BLaER1 treated with 17β-estradiol and CSF1 and Interleukin-3, amounts not matched to agents 10 nM and 100 nM (cell line): ENCODE data around the gene MAN1C1.

ENCODE experiments used
- H3K27ac ChIP-seq, 11 experiments: shearing (Covaris generic); formaldehyde crosslinking; 2 replicates each; pipeline ENCODE4 v1.8.1; 2022
- H3K27me3 ChIP-seq, 11 experiments: shearing (Covaris generic); formaldehyde crosslinking; 2 replicates each; pipeline ENCODE4 v1.8.1; 2022
- H3K36me3 ChIP-seq, 11 experiments: shearing (Covaris generic); formaldehyde crosslinking; 2 replicates each; pipeline ENCODE4 v1.8.1; 2022
- H3K4me1 ChIP-seq, 10 experiments: shearing (Covaris generic); formaldehyde crosslinking; 2 replicates each; pipeline ENCODE4 v1.8.1; 2022
- H3K4me2 ChIP-seq, 11 experiments: shearing (Covaris generic); formaldehyde crosslinking; 2 replicates each; pipeline ENCODE4 v1.8.1; 2022
- H3K4me3 ChIP-seq, 10 experiments: shearing (Covaris generic); formaldehyde crosslinking; 2 replicates each; pipeline ENCODE4 v1.8.1; 2022
- H3K9ac ChIP-seq, 11 experiments: shearing (Covaris generic); formaldehyde crosslinking; 2 replicates each; pipeline ENCODE4 v1.8.1; 2022
- H3K9me3 ChIP-seq, 11 experiments: shearing (Covaris generic); formaldehyde crosslinking; replicated peaks in 1 of 11; 2 replicates each; pipeline ENCODE4 v1.8.1; 2022
- H4K20me1 ChIP-seq, 11 experiments: shearing (Covaris generic); formaldehyde crosslinking; 2 replicates each; pipeline ENCODE4 v1.8.1; 2022
- Cebpa-rat ChIP-seq, 11 experiments: shearing (Covaris generic); IDR thresholded peaks; 2 replicates each; pipeline ENCODE4 v1.8.1; 2022

The MAN1C1 gene

DNA sequence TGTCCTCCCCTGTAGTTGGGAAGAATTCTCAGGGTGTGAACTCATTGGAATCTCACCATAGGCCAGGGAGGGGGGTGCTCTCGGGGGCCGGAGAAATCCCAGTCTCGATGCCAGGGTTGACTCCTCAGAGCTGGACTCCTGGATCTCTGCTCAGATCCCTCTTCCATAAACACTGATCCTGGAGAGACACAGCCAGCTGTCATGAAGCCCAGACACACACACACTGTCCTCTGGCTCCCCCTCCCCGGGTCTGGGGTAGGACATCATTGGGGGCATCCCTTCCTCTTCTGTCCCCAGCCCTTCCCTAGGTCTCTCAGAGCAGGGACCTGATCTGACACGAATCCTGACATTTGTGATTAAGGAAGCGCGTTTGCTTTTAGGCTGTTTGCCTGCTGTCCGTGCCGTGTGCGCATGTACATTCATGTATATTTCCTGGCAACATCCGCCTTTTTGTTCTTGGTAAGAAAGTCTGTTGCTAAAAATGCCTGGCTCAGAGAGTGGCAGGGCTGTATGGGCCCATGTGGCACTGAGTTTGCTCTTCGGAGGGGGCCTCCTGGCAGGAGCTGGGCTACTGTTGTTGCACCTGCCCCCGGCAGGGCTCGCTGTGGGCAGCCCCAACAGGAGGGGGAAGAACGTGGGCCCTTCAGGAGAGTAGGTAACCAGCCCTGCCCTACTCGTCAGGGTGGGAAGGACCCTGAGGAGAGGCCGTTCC is 138.0 kb downstream of the MAN1C1 start:
- peak overlapping the region; percentile 53 to 85 (median 78) for H3K4me2 ChIP-seq
- H3K36me3 ChIP-seq, result no peaks in the 10 kb centered on the region
- H4K20me1 ChIP-seq, result no peaks in the 10 kb centered on the region; a peak in 1 of 22 replicates
- H3K27ac ChIP-seq, result peak overlapping the region; percentile 5 to 66 (median 44); a peak in 19 of 22 replicates
- TF ChIP-seq Cebpa-rat (IDR thresholded peaks at IDR 0.05), result no peak
- H3K27me3 ChIP-seq, result no peaks in the 10 kb centered on the region
- no peak overlapping the region for H3K4me3 ChIP-seq
- H3K9me3 ChIP-seq, result no peaks in the 10 kb centered on the region
- H3K9ac ChIP-seq, result peak overlapping the region in 10 of 11 experiments; percentile 7 to 59 (median 45); a peak in 15 of 22 replicates
- peaks cover 31 to 66% (median 54%) of the 10 kb centered on the region in 10 experiments for H3K4me1 ChIP-seq

DNA sequence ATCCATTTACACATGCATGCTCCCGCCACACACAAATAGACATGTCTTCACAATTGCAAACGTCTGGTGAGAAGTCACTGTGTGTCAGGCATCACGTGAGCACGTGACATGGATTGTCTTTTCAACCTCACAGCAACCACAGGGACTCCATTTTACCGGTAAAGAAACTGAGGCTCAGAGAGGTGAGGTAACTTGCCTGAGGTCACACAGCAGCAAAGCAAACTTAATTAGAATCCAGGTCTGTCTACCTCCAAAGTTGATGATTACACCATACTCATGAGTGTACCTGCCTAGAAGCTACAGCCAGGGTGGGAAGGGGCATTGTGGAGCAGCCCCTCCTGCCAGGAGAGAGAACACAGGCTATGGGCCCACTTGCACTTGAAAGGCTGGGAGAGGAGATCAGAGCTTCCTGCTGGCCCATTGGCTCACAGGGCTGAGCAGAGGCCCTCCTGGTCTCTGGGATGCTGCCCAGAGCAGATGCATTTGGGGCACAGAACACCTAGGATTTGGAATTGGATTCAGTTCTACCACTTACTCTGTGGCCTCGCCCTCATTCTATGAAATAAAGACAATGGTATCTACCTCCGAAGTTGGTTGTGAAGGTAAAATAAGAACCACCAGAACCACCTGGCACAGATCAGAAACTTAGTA is 139.0 kb downstream of the MAN1C1 start:
- H3K27me3 ChIP-seq, result peaks cover 0 to 4% (median 0%) of the 10 kb centered on the region in 11 experiments; a peak in 2 of 22 replicates
- no peaks in the 10 kb centered on the region; a peak in 1 of 22 replicates for H4K20me1 ChIP-seq
- peak overlapping the region in 2 of 11 experiments; percentile 26 to 50; a peak in 1 of 22 replicates for H3K9ac ChIP-seq
- H3K4me2 ChIP-seq, result peak overlapping the region; percentile 53 to 85 (median 78); a peak in 21 of 22 replicates
- peak overlapping the region in 2 of 11 experiments; percentile 51 to 68; a peak in 2 of 22 replicates for H3K27ac ChIP-seq
- no peaks in the 10 kb centered on the region for H3K9me3 ChIP-seq
- H3K4me3 ChIP-seq, result no peak overlapping the region
- H3K36me3 ChIP-seq, result no peaks in the 10 kb centered on the region
- TF ChIP-seq Cebpa-rat (IDR thresholded peaks at IDR 0.05), result no peak
- H3K4me1 ChIP-seq, result peaks cover 31 to 74% (median 55%) of the 10 kb centered on the region in 10 experiments

GRCh38 chr1:25756215-25756614 is 139.6 kb downstream of the MAN1C1 start:
- TF ChIP-seq Cebpa-rat (IDR thresholded peaks at IDR 0.05), result no peak

GRCh38 chr1:25757151-25757845 is 140.7 kb downstream of the MAN1C1 start:
- Histone ChIP-seq H3K27me3 (peaks cover 0 to 5% (median 0%) of the 10 kb centered on the region in 11 experiments; a peak in 2 of 22 replicates), H3K9ac (no peak overlapping the region), H3K9me3 (no peaks in the 10 kb centered on the region), H3K4me2 (peak overlapping the region in 10 of 11 experiments; percentile 53 to 85 (median 78); a peak in 16 of 22 replicates), H3K4me3 (no peak overlapping the region), H3K27ac (peak overlapping the region in 1 of 11 experiments; percentile 51; a peak in 2 of 22 replicates), H3K4me1 (peaks cover 31 to 67% (median 53%) of the 10 kb centered on the region in 10 experiments), H4K20me1 (no peaks in the 10 kb centered on the region; a peak in 1 of 22 replicates), H3K36me3 (no peaks in the 10 kb centered on the region)
- no peak for TF ChIP-seq Cebpa-rat (IDR thresholded peaks at IDR 0.05)

More at GRCh38 chr1:25756215-25756614, 139.6 kb downstream of the MAN1C1 start:
- no peaks in the 10 kb centered on the region for H3K36me3 ChIP-seq
- peak overlapping the region; percentile 53 to 85 (median 77) for H3K4me2 ChIP-seq
- H4K20me1 ChIP-seq, result no peaks in the 10 kb centered on the region; a peak in 1 of 22 replicates
- H3K9me3 ChIP-seq, result no peaks in the 10 kb centered on the region
- peak overlapping the region in 5 of 11 experiments; percentile 11 to 64 (median 40); a peak in 7 of 22 replicates for H3K9ac ChIP-seq
- peaks cover 0 to 5% (median 0%) of the 10 kb centered on the region in 11 experiments; a peak in 2 of 22 replicates for H3K27me3 ChIP-seq
- no peak overlapping the region for H3K4me3 ChIP-seq
- peak overlapping the region in 6 of 11 experiments; percentile 24 to 68 (median 50); a peak in 10 of 22 replicates for H3K27ac ChIP-seq
- peaks cover 31 to 78% (median 58%) of the 10 kb centered on the region in 10 experiments for H3K4me1 ChIP-seq

GRCh38 chr1:25757846-25758185 is 141.2 kb downstream of the MAN1C1 start:
- Histone ChIP-seq H4K20me1 (no peaks in the 10 kb centered on the region; a peak in 1 of 22 replicates), H3K9me3 (no peaks in the 10 kb centered on the region), H3K36me3 (no peaks in the 10 kb centered on the region), H3K27ac (no peak overlapping the region), H3K4me3 (no peak overlapping the region), H3K4me2 (no peak overlapping the region), H3K4me1 (peaks cover 31 to 62% (median 50%) of the 10 kb centered on the region in 10 experiments), H3K9ac (no peak overlapping the region), H3K27me3 (peaks cover 0 to 5% (median 0%) of the 10 kb centered on the region in 11 experiments; a peak in 2 of 22 replicates)
- TF ChIP-seq Cebpa-rat (IDR thresholded peaks at IDR 0.05), result no peak

GRCh38 chr1:25758466-25759070 is 142.0 kb downstream of the MAN1C1 start:
- H3K27me3 ChIP-seq, result peaks cover 0 to 5% (median 0%) of the 10 kb centered on the region in 11 experiments; a peak in 2 of 22 replicates
- no peaks in the 10 kb centered on the region for H3K9me3 ChIP-seq
- no peaks in the 10 kb centered on the region for H3K36me3 ChIP-seq
- no peak overlapping the region for H3K9ac ChIP-seq
- peaks cover 31 to 55% (median 46%) of the 10 kb centered on the region in 10 experiments for H3K4me1 ChIP-seq
- no peak overlapping the region for H3K4me3 ChIP-seq
- H3K4me2 ChIP-seq, result no peak overlapping the region
- TF ChIP-seq Cebpa-rat (IDR thresholded peaks at IDR 0.05), result no peak
- no peaks in the 10 kb centered on the region; a peak in 1 of 22 replicates for H4K20me1 ChIP-seq
- H3K27ac ChIP-seq, result no peak overlapping the region

DNA sequence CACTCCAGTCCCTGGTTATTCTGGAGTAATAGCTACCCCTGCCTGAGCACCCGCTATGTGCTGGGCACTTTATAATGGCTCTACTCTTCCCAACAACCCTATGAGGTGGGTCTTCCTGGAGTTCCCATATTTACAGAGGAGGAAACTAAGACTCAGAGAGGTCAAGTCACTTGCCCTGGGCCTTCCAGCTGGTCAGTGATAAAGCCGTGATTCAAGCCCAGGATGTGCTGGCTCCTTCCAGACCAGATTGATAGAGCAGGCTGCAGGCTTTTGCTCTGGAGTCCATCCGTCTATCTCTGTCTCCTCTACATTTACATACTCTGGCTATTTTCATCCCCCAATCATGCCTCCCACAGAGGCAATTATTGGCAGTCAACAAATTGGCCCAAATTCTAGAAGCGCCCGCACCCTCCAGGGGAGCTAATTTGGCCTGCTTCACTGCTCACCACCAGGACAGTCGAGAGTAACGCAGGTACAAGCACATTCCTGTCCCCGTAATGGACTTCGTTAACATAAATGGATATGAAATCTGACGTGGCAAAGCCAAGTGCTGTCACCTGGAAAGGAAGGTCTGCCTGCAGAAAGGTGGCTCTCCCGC is 143.6 kb downstream of the MAN1C1 start:
- Histone ChIP-seq H3K4me1 (peaks cover 17 to 49% (median 35%) of the 10 kb centered on the region in 10 experiments), H3K36me3 (no peaks in the 10 kb centered on the region), H3K9ac (no peak overlapping the region), H3K4me3 (no peak overlapping the region), H3K4me2 (peak overlapping the region in 7 of 11 experiments; percentile 12 to 69 (median 40); a peak in 12 of 22 replicates), H3K27me3 (peaks cover 0 to 5% (median 0%) of the 10 kb centered on the region in 11 experiments; a peak in 2 of 22 replicates), H3K9me3 (no peaks in the 10 kb centered on the region), H3K27ac (no peak overlapping the region), H4K20me1 (peaks cover 0 to 3% (median 0%) of the 10 kb centered on the region in 11 experiments; a peak in 1 of 22 replicates)
- no peak for TF ChIP-seq Cebpa-rat (IDR thresholded peaks at IDR 0.05)

DNA sequence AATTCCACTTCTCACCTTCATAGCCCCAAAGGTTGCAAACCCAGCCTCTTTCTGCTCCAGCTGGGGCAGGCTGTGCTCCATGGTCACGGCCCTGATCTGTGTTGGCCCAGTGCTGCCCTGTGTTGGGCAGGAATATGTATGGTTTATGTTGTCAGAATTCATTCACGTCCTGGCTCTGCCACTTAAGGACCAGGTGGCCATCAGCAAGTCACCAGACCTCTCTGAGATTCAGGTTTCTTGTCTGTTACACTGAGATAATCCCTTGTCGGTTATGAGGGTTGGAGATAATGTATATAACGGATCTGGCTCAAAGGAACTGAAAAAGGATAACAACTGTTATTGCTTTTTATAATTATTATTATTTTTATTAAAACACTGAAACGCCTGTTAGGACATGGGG is 144.3 kb downstream of the MAN1C1 start:
- H3K36me3 ChIP-seq, result no peaks in the 10 kb centered on the region

More for the DNA sequence above, 144.3 kb downstream of the MAN1C1 start:
- Histone ChIP-seq H3K9me3 (no peaks in the 10 kb centered on the region), H3K4me3 (no peak overlapping the region), H3K27ac (no peak overlapping the region), H3K9ac (no peak overlapping the region), H3K27me3 (peaks cover 0 to 8% (median 0%) of the 10 kb centered on the region in 11 experiments; a peak in 2 of 22 replicates), H3K4me1 (peaks cover 19 to 49% (median 35%) of the 10 kb centered on the region in 10 experiments), H4K20me1 (peaks cover 0 to 4% (median 0%) of the 10 kb centered on the region in 11 experiments; a peak in 1 of 22 replicates), H3K4me2 (peak overlapping the region in 7 of 11 experiments; percentile 12 to 69 (median 40); a peak in 12 of 22 replicates)
- TF ChIP-seq Cebpa-rat (IDR thresholded peaks at IDR 0.05), result no peak
